ENCODE results near the gene B4GAT1. TPM values are rescaled to one million over a fixed set of nuclear protein-coding genes. Genes with fewer than 3 reads are reported as not detected.

The B4GAT1 gene
- polyA plus RNA-seq (162 TPM in 2 replicates), polyA minus RNA-seq (81.5 and 92.8 TPM in 2 replicates)

- H3K9me2 ChIP-seq (ENCODE audit: insufficient read depth, low read length): no peaks in the 10 kb centered on the region
- H3K27me3 ChIP-seq (ENCODE audit: insufficient read depth, low read depth, low read length): no peaks in the 10 kb centered on the region
- peak within 1 kb of the TSS; percentile 99 for H3K9ac ChIP-seq (ENCODE audit: low read length)
- H3K79me2 ChIP-seq (replicated peaks; ENCODE audit: insufficient read depth, low read length): peaks cover 31% of the 10 kb centered on the region
- peak within 1 kb of the TSS; percentile 96 for H3K27ac ChIP-seq (ENCODE audit: low read length)
- H4K20me1 ChIP-seq (ENCODE audit: insufficient read depth): no peaks in the 10 kb centered on the region
- peak within 1 kb of the TSS; percentile 87 for H3K4me2 ChIP-seq (ENCODE audit: low read length)
- H3F3A ChIP-seq (ENCODE audit: insufficient read depth, low read length, poor library complexity, severe bottlenecking): peaks cover 3% of the 10 kb centered on the region
- H3K36me3 ChIP-seq (ENCODE audit: insufficient read depth, low read length): no peaks in the 10 kb centered on the region
- H2AFZ ChIP-seq (ENCODE audit: low read depth, low read length): peak within 1 kb of the TSS; percentile 94
- peak within 1 kb of the TSS; percentile 100 for H3K4me3 ChIP-seq (ENCODE audit: low read length)
- TF ChIP-seq CTCF (IDR thresholded peaks at IDR 0.05; ENCODE audit: poor library complexity, severe bottlenecking) (no peak), EP300 (conservative IDR thresholded peaks at IDR 0.05; ENCODE audit: poor library complexity, severe bottlenecking) (peak; percentile 54), POLR2AphosphoS5 (IDR thresholded peaks at IDR 0.05) (peak; percentile 85), TAF1 (IDR thresholded peaks at IDR 0.05; ENCODE audit: low read depth) (peak; percentile 61), RAD21 (conservative IDR thresholded peaks at IDR 0.05) (no peak), REST (IDR thresholded peaks at IDR 0.05; ENCODE audit: borderline replicate concordance) (peak; percentile 18), MXI1 (conservative IDR thresholded peaks at IDR 0.05; ENCODE audit: poor library complexity, severe bottlenecking) (peak; percentile 70), SMC3 (conservative IDR thresholded peaks at IDR 0.05; ENCODE audit: poor library complexity) (peak; percentile 33), EZH2 (IDR thresholded peaks at IDR 0.05; ENCODE audit: borderline replicate concordance, insufficient read depth, low read length, poor library complexity, severe bottlenecking) (no peak)
- no peaks in the 10 kb centered on the region for H3K9me3 ChIP-seq (ENCODE audit: low read length)
Measured at GRCh38 chr11:66347425-66348276, at the start of gene B4GAT1. Gene B4GAT1, minus strand, starts transcription at chr11:66347629. Its CDS starts 84 bp downstream, at chr11:66347545.

- H3K4me2 ChIP-seq (ENCODE audit: low read length): no peak overlapping the region
- H3K9me3 ChIP-seq (ENCODE audit: low read length): no peaks in the 10 kb centered on the region
- H3K4me3 ChIP-seq (ENCODE audit: low read length): no peak overlapping the region
- no peaks in the 10 kb centered on the region for H4K20me1 ChIP-seq (ENCODE audit: insufficient read depth)
- H3K79me2 ChIP-seq (replicated peaks; ENCODE audit: insufficient read depth, low read length): no peaks in the 10 kb centered on the region
- no peaks in the 10 kb centered on the region for H3K36me3 ChIP-seq (ENCODE audit: insufficient read depth, low read length)
- no peak overlapping the region for H3K27ac ChIP-seq (ENCODE audit: low read length)
- no peak overlapping the region for H2AFZ ChIP-seq (ENCODE audit: low read depth, low read length)
- no peak overlapping the region for H3K9ac ChIP-seq (ENCODE audit: low read length)
- H3K9me2 ChIP-seq (ENCODE audit: insufficient read depth, low read length): no peaks in the 10 kb centered on the region
- no peaks in the 10 kb centered on the region for H3F3A ChIP-seq (ENCODE audit: insufficient read depth, low read length, poor library complexity, severe bottlenecking)
- TF ChIP-seq MXI1 (conservative IDR thresholded peaks at IDR 0.05; ENCODE audit: poor library complexity, severe bottlenecking): no peak
- no peak for TF ChIP-seq EP300 (conservative IDR thresholded peaks at IDR 0.05; ENCODE audit: poor library complexity, severe bottlenecking)
- no peak for TF ChIP-seq EZH2 (IDR thresholded peaks at IDR 0.05; ENCODE audit: borderline replicate concordance, insufficient read depth, low read length, poor library complexity, severe bottlenecking)
- TF ChIP-seq REST (IDR thresholded peaks at IDR 0.05; ENCODE audit: borderline replicate concordance): no peak
- no peak for TF ChIP-seq CTCF (IDR thresholded peaks at IDR 0.05; ENCODE audit: poor library complexity, severe bottlenecking)
- no peak for TF ChIP-seq SMC3 (conservative IDR thresholded peaks at IDR 0.05; ENCODE audit: poor library complexity)
- TF ChIP-seq POLR2AphosphoS5 (IDR thresholded peaks at IDR 0.05): no peak
- TF ChIP-seq TAF1 (IDR thresholded peaks at IDR 0.05; ENCODE audit: low read depth): no peak
- no peak for TF ChIP-seq RAD21 (conservative IDR thresholded peaks at IDR 0.05)
- no peaks in the 10 kb centered on the region for H3K27me3 ChIP-seq (ENCODE audit: insufficient read depth, low read depth, low read length)
Measured at GRCh38 chr11:66393954-66394353, 46.5 kb upstream of the B4GAT1 start.

Measured in neural cell (in vitro differentiated cells).